Stimulated activated CD4-positive, alpha-beta T cell treated with anti-CD3 and anti-CD28 coated beads, Interleukin-2, amount 100 ng/mL, for 4 hours (primary cell): ENCODE results near the gene UBE2N.
"Not testable (repeated sequence)": the region's sequence is repeated elsewhere in the genome, so short reads cannot be mapped to it uniquely, and the experiment has no call there.

Experiments
- DNase-seq: peaks from one replicate; pipeline ENCODE4 v3.0.0-alpha.2; 2020; ENCODE audit warnings: low read depth

UBE2N gene

GRCh38 chr12:93411060-93411459, 30.7 kb downstream of the UBE2N start:
- DNase-seq, result not testable (repeated sequence)

DNA sequence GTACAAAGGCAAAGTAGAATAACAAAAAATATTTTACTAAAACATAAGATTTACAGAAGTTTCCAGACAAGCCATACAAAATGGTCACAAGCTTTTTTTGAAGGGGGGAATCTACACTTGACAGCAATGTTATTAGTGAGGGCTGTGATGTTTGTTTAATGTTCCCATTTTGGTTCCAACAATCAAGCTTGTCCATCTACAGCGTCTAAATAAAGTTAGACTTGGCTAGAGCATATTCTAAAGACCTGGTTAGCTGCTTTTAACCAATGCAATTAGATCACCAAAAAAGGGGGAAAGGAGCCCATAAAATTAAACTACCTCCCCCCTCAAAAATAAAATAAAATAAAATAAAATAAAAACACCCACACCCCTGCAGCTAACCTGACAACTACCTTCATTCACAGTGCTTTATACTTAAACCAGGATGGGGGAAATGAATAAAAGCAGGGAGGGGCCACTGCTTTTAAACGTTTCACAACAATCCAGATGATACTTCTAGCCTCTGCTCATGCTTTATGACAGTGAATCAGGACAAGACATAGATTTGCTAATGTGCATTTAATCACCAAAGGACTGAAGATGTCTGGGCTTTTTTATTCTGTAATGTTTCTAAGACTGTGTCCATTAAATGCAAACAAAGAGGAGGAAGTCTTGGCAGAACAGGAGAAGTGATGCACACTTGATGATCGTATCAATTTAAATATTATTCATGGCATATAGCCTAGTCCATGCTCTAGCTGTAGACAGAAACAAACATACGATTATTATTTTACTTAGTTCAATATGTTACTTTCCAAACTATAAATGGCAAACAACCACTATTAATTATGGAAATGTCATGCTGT, 32.2 kb downstream of the UBE2N start:
- not testable (repeated sequence) for DNase-seq

DNA sequence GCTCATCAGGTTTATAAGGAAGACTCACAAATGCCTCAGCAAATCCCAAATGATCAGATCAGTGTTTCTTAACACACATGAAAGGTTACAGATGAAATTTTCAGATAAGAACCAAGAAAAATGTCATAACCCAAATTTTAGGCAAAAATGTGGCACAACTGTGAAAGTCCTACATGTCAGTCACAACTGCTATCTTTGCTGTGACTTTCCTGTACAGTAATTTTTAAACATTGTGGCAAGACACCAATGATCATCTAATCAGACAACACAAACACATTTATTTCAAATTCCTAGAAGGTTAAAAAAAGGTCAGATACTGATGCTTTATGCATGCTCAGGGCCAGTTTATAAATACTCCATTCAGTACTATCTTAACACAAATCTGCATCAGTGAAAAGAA, 32.9 kb downstream of the UBE2N start:
- DNase-seq, result no peak

- DNase-seq, result no peak
Measured at GRCh38 chr12:93407963-93408283, 33.8 kb downstream of the UBE2N start.

- DNase-seq, result no peak
Measured at GRCh38 chr12:93407054-93407962, 34.4 kb downstream of the UBE2N start.

DNA sequence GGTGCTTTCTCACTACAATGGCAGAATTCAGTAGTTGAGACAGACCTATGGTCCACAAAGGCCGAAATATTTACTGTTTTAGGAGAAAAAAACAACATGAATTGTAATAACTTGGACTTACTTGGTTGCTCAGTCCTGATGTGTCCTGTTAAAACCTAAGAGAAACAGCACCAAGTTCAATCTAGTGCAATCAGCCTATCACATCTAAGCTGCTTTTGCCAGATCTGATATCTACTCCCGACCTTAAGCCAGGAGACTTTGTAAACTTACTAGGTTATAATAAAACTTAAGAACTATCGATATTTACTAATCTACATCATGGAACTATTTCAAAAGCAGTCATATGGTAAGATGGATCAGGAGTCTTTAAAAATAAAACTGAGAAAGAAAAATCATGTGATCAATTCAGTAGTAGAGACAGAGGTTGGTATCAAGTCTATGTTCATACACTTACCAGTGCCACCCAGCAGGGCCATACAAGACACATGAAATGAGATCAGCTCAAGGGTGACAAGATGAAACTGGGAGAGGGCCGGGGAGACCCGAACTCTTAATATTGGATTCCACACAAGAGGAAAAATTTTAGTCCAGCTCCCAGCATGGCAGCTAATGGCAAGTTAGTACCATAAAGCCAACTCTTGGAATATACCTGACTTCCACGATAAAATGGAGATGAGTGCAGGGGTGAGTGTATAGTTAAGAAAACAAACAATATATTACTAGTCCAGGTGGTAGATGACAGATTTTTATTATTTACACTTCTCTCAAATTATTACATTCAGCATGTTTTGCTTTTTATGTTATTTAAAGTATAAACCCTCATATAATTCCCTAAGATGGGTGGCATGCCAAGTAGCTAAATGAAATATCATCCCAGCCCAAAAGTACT, 36.5 kb downstream of the UBE2N start:
- no peak for DNase-seq

DNA sequence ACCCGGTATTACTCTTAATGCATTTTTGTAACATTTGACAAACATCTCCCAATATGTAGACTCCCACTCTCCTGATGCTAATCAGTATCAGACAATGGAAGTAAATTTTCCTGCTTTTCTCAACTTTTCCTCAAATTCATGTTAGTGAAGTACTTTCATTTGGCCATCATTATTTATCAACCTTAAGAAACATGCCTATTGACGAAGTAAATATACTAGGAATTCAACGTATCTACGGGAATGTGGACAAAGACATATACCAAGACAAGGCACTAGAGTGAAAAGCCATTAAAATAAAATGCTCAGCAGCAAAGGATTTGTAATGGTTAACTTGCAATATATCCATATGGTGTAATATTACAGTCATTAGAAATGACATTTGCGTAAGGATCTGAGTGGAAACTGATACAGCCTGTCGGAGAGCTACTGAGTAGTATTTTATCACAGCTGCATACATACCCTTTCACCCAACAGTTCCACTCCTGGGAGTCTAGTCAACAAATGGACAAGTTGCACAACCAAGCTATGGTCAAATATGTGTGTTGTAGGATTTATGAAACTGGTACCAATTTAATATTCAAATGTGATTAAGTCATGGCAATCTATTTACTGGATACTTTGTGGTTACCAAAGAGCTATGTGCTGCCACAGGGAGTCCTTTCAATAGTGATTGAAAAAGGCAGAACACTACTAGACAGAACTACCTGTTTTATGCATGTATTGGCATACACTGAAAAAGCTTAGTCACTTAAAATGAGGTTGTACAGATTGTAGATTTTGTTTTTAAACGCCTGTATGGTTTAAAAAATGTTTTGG, 37.6 kb downstream of the UBE2N start:
- no peak for DNase-seq

- no peak for DNase-seq
Measured at GRCh38 chr12:93402333-93403311, 39.1 kb downstream of the UBE2N start.

DNA sequence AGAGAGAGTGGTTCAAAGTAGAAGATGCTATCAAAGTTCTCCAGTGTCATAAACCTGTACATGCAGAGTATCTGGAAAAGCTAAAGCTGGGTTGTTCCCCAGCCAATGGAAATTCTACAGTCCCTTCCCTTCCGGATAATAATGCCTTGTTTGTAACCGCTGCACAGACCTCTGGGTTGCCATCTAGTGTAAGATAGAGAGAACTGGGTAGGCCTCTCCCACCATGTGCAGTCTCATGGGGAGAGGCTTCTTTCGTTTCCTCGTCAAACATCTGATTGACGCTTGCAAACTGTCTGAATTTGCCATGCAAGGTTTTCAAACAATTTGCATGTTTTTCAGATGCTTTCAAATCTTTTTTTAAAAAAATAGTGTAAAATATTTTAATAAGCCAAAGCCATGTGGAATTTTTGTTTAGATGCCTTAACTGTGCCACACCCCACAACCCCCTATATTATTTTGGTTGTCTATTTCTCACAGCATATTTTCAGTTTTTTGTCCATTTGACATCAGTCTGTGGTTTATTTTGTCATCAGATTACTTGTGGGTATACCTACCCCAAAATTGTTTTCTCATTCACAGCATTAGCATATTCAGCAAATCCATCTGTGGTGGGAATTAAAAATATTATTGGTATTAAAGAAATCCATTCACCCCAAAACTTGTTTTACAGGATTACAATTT, 42.4 kb downstream of the UBE2N start:
- not testable (repeated sequence) for DNase-seq

- no peak for DNase-seq
Measured at GRCh38 chr12:93397412-93397811, 44.3 kb downstream of the UBE2N start.

DNA sequence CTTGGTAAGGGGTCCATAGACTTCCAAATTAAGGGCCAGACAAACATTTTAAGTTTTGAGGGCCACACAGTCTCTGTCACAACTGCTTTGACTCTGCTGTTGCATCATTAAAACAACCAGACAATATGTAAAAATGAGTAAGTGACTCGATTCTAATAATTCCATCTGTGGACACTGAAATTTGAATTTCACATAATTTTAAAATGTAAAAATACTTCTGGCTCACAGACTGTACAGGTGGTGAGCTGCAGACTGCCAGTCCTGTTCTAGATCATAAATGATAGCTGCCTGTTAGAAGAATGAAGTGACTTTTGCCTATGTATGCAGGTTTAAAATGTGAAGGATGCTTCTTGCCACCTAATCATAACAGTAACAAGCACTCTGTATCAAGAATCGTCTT, 48.3 kb downstream of the UBE2N start:
- DNase-seq, result no peak

DNA sequence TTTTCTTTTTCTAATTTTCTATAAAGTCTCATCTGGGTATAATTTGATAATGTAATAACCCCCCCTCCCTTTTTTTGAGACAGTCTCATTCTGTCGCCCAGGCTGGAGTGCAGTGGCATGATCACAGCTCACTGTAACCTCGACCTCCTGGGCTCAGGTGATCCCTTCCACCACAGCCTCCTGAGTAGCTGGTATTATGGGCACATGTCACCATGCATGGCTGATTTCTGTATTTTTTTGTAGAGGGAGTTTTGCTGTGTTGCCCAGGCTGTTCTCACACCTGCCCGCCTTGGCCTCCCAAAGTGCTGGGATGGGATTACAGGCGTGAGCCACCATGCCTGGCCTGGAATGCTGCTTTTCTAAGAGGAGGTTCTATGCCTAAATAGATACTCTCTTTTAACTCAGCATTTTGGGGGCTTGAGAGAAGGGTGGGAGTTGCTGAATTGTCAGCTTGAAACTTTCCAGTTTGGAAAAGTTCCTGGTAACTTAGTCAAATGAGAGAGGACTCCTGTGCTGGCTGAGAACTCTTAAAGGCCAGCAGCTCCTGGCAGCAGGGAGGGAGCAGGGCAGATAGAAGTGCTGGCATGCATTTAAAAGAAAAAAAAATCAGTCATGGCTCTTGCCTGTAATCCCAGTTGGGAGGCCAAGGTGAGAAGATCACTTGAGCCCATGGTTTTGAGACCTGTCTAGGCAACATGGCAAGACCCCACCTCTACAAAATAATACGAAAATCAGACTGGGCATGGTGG, 51.0 kb downstream of the UBE2N start:
- DNase-seq, result no peak

GRCh38 chr12:93390031-93390430, 51.7 kb downstream of the UBE2N start:
- no peak for DNase-seq

DNA sequence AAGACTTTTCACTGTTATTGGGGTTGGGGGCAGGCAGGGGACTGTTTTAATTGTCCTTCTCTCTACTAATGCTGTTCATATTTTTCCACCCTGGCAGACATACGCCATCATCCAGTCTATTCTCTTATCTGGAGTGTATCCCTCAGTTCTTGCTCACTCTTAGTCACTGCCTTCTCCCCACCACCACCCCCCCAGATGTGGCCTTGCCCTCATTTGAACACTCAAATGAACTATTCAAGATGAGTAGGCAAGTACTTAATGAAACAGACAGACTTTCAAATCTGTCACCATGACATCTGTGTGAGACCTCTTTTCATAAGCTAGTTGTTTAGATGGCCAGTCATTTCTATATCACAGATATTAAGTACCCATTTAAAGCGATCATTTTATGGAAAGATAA, 54.0 kb downstream of the UBE2N start:
- DNase-seq, result no peak

DNA sequence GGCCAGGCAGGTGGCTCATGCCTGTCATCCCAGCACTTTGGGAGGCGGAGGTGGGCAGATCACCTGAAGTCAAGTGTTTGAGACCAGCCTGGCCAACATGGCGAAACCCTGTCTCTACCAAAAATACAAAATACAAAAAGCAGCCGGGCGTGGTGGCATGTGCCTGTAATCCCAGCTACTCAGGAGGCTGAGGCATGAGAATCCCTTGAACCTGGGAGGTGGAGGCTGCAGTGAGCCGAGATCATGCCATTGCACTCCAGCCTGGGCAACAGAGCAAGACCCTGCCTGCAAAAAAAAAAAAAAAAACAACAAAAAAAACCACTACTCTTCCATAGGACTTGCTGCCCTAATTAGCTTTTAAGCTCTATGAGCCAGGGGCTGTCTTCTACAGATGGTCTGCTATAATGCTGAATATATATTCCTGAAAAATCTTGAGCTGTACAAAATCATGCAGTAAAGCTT, 59.7 kb downstream of the UBE2N start:
- DNase-seq, result not testable (repeated sequence)

DNA sequence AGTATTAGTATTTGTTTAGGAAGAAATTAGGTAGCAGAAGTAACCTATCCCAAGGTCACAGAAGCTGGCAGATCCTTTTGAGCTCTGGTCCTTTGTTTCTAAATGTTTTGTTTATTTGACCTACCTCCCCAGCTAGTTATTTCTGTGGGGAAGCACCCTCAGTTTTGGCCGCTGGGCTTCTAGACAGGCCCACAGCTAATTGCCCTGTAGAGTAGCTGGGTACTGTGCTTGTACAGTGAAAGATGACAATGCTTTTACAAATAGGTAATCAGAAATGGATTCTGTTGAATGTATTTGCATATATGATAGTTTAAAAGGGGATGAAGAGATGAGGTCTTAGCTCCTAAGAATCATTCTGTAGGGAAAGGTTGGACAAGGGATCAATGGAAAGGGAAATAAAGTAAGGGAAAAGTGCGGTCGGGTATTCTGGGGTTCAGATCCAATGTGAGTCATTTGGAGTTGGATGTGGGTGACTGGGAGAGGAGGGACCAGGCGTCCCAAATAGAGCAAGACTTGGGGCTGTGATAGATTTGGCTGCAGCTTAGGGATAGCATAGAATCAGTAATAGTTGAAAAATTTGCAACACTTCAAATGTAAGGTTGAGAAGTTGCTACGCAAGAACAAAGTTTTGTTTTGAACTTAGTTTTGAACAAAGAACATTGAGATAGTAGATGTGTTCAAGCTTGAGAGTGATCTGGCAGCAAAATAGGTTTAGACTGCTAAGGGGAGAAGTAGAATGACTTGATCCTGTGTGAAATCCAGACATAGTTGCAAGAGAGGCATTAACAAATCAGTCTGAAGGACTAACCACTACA, 60.4 kb downstream of the UBE2N start:
- DNase-seq, result no peak

DNA sequence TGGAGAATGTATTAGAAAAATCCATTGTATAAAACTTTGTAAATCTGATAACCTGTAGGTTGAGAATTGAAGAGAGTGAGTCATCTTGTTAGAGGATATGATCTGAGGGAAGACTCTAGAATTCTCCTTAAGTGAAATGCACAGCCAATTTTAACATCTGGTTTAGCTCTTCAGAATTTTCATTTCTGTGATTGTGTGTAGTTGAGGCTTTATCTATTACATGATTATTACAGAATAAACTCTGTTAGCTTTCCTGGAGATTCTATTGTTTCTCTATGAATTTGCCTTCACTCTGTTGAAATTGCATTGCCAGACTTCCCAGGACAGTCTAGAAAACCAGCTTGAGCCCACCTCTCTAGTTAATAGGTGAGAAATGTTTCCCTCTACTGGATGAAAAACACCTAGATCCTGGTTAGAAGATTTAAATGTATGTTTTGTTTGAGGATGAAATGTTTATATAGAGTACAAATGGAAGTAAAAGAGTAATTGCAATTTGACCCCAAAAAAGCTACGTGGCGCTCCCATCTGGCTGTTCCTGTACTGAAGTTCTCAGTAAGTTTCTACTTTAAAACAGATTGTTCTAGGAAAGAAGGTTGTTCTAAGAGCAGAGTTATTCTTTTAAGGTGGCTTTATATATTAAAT, 61.1 kb downstream of the UBE2N start:
- no peak for DNase-seq
